ENCODE measurements around the gene FBXO15. TPM values are rescaled to one million over a fixed set of nuclear protein-coding genes. Genes with fewer than 3 reads are reported as not detected.

The FBXO15 gene
- total RNA-seq, 2 experiments from 2014 or later: 0.54 to 2.1 TPM

GRCh38 chr18:74110976-74111375, 36.7 kb downstream of the FBXO15 start:
- Histone ChIP-seq H3K9me2 (ENCODE audit: insufficient read depth, low read length) (no peaks in the 10 kb centered on the region), H3K27ac (ENCODE audit: low read depth, low read length, poor library complexity, severe bottlenecking) (no peak overlapping the region), H3K4me2 (ENCODE audit: low read length) (no peak overlapping the region), H4K20me1 (ENCODE audit: insufficient read depth, low read length) (no peaks in the 10 kb centered on the region), H2AFZ (ENCODE audit: low read length) (no peak overlapping the region), H3K4me1 (ENCODE audit: insufficient read depth, low read length, poor library complexity, severe bottlenecking) (no peaks in the 10 kb centered on the region), H3K9me3 (ENCODE audit: low read length) (no peaks in the 10 kb centered on the region), H3K36me3 (ENCODE audit: insufficient read depth, low read length) (no peaks in the 10 kb centered on the region), H3K4me3 (ENCODE audit: low read depth, low read length, poor library complexity, severe bottlenecking) (no peak overlapping the region), H3K79me2 (ENCODE audit: insufficient read depth, low read depth, low read length) (no peaks in the 10 kb centered on the region)
- CTCF ChIA-PET (ENCODE audit: unreplicated experiment): no interaction called here
- BruUV-seq (replicated peaks): no TSS peak
- intact Hi-C loops (cut with micrococcal nuclease; ENCODE audit: unreplicated experiment): no loop called here
- POLR2A ChIA-PET: interaction anchor here (0.6 kb wide), 1 partner anchor 28 kb away, joined by 3 read pairs; no protein-coding TSS in a partner anchor
- DNase-seq (ENCODE audit: low spot score): no peak
- TF ChIP-seq EZH2phosphoT487 (IDR thresholded peaks at IDR 0.05; ENCODE audit: borderline replicate concordance, low read depth, low read length): no peak
- no peak for TF ChIP-seq CTCF (conservative IDR thresholded peaks at IDR 0.05; ENCODE audit: low read length)

DNA sequence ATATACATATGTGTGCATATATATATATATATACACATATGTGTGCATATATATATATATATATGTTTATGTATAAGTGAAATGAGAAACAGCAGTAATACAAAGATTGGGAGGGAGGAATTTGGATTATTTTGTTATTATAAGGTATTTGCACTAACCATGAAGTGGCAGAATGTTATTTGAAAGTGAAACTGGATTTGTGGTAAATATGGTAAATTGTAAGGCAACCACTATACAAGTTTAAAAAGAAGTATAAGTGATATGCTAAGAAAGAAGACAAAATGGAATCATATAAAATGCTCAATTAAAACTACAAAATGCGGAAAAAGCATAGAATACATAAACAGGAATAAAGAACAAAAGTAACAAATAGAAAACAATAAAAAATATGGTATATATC, 37.5 kb downstream of the FBXO15 start:
- no peaks in the 10 kb centered on the region for H3K4me1 ChIP-seq (ENCODE audit: insufficient read depth, low read length, poor library complexity, severe bottlenecking)
- ChIA-PET CTCF (ENCODE audit: unreplicated experiment) (no interaction called here), POLR2A (no interaction called here)
- H3K79me2 ChIP-seq (ENCODE audit: insufficient read depth, low read depth, low read length): no peaks in the 10 kb centered on the region
- H3K4me3 ChIP-seq (ENCODE audit: low read depth, low read length, poor library complexity, severe bottlenecking): no peak overlapping the region
- H3K9me3 ChIP-seq (ENCODE audit: low read length): no peaks in the 10 kb centered on the region
- no peaks in the 10 kb centered on the region for H4K20me1 ChIP-seq (ENCODE audit: insufficient read depth, low read length)
- no peak for DNase-seq (ENCODE audit: low spot score)
- H3K4me2 ChIP-seq (ENCODE audit: low read length): no peak overlapping the region
- H3K9me2 ChIP-seq (ENCODE audit: insufficient read depth, low read length): no peaks in the 10 kb centered on the region
- intact Hi-C loops (cut with micrococcal nuclease; ENCODE audit: unreplicated experiment): no loop called here
- H3K36me3 ChIP-seq (ENCODE audit: insufficient read depth, low read length): no peaks in the 10 kb centered on the region
- TF ChIP-seq CTCF (conservative IDR thresholded peaks at IDR 0.05; ENCODE audit: low read length) (no peak), EZH2phosphoT487 (IDR thresholded peaks at IDR 0.05; ENCODE audit: borderline replicate concordance, low read depth, low read length) (no peak)
- no TSS peak for BruUV-seq (replicated peaks)
- no peak overlapping the region for H3K27ac ChIP-seq (ENCODE audit: low read depth, low read length, poor library complexity, severe bottlenecking)
- H2AFZ ChIP-seq (ENCODE audit: low read length): no peak overlapping the region

DNA sequence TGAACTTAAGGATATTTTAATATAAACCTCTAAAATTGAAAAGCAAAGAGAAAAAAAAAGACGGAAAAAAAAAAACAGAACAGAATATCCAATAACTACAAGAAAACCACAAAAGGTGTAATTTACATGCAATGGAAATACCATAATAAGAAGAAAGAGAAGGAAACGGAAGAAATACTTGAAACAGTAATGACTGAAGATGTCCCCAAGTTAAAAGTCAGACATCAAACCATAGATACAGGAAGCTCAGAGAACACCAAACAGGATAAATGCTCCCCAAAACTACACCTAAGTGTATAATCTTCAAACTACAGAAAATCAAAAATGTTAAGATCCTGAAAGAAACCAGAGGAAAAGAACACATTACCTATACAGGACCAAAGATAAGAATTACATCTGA, 39.2 kb downstream of the FBXO15 start:
- no peaks in the 10 kb centered on the region for H3K4me1 ChIP-seq (ENCODE audit: insufficient read depth, low read length, poor library complexity, severe bottlenecking)
- no peaks in the 10 kb centered on the region for H3K9me2 ChIP-seq (ENCODE audit: insufficient read depth, low read length)
- BruUV-seq (replicated peaks): no TSS peak
- no peaks in the 10 kb centered on the region for H3K9me3 ChIP-seq (ENCODE audit: low read length)
- no peak overlapping the region for H3K27ac ChIP-seq (ENCODE audit: low read depth, low read length, poor library complexity, severe bottlenecking)
- intact Hi-C loops (cut with micrococcal nuclease; ENCODE audit: unreplicated experiment): no loop called here
- TF ChIP-seq EZH2phosphoT487 (IDR thresholded peaks at IDR 0.05; ENCODE audit: borderline replicate concordance, low read depth, low read length) (no peak), CTCF (conservative IDR thresholded peaks at IDR 0.05; ENCODE audit: low read length) (no peak)
- no peak overlapping the region for H3K4me2 ChIP-seq (ENCODE audit: low read length)
- no peaks in the 10 kb centered on the region for H4K20me1 ChIP-seq (ENCODE audit: insufficient read depth, low read length)
- no peaks in the 10 kb centered on the region for H3K79me2 ChIP-seq (ENCODE audit: insufficient read depth, low read depth, low read length)
- ChIA-PET CTCF (ENCODE audit: unreplicated experiment) (no interaction called here), POLR2A (interaction anchor here (0.7 kb wide), 1 partner anchor 30 kb away, joined by 3 read pairs; no protein-coding TSS in a partner anchor)
- DNase-seq (ENCODE audit: low spot score): no peak
- no peaks in the 10 kb centered on the region for H3K36me3 ChIP-seq (ENCODE audit: insufficient read depth, low read length)
- no peak overlapping the region for H3K4me3 ChIP-seq (ENCODE audit: low read depth, low read length, poor library complexity, severe bottlenecking)
- H2AFZ ChIP-seq (ENCODE audit: low read length): no peak overlapping the region
